Measurements from ENCODE around the gene COL4A2.

- TF ChIP-seq POLR2A (IDR thresholded peaks at IDR 0.05) (no peak), CTCF (IDR thresholded peaks at IDR 0.05) (no peak)
Observed at GRCh38 chr13:110394371-110394841, 87.3 kb downstream of the COL4A2 start.
